AG04449 (cell line): Measurements from ENCODE around the gene DIPK1A.

Experiments
- CTCF ChIA-PET: fragments of 350-600 bp; formaldehyde crosslinking; extraction: SDS; loops from one replicate; lab custom pipeline; 2021; ENCODE audit warnings: antibody characterized with exemption; lab: Yijun Ruan, JAX
- POLR2A ChIA-PET: fragments of 400-600, 350-600 bp; formaldehyde crosslinking; extraction: SDS; loops from one replicate; lab custom pipeline; 2020; ENCODE audit warnings: antibody characterized with exemption, inconsistent platforms; lab: Yijun Ruan, JAX
- DNase-seq: peaks from one replicate; pipeline ENCODE4 v3.0.0-alpha.2; 2010; ENCODE audit warnings: low read depth, low spot score
- H3K4me3 ChIP-seq: 2 replicates; pipeline ENCODE4 v1.5.1; 2011; ENCODE audit warnings: low read depth, mild to moderate bottlenecking, control low read depth, low read length
- TF ChIP-seq, protein P1 (sequence below): IDR thresholded peaks from one replicate; pipeline ENCODE4 v1.5.1; 2011; ENCODE audit warnings: mild to moderate bottlenecking, moderate library complexity, low read length, control low read depth, inconsistent platforms; ENCODE audit not compliant: insufficient read depth; ENCODE audit errors: missing control alignments

The DIPK1A gene

DNA sequence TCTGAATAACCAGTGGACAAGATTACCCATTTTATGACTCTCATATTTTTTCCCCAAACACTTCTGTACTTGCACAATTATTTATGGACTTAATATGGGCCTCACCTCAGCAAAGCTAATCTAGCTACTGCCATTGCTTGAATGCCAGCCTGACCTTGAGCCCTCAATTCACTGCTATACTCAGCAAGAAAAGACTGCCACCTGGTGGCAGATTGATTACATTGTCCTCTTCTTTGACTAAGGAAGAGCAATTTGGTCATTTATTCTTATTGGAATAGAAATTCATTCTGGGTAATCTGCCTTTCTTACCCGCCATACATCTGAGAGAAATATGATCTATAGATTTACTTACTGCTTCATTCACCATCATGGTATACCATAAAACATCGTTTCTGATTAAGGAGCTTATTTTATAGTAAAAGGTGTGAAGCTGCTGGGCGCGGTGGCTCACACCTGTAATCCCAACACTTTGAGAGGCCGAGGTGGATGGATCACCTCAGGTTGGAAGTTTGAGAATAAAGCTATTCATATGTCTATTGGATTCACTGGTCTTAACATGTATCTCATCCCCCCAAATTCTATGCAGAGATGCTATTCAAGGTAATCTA is 32.9 kb upstream of the DIPK1A start:
- peak; percentile 46 for DNase-seq
- POLR2A ChIA-PET: interaction anchor here (1.4 kb wide), 1 partner anchor 162 kb away, joined by 4 read pairs; the partner anchor contains the start of gene RPL5
- CTCF ChIA-PET: interaction anchor here (0.7 to 3.8 kb wide), 62 partner anchors 9 to 1424 kb away, joined by 3 to 493 read pairs (median 7); partner anchors contain the start of genes ABCD3, DIPK1A, MTF2 and RPL5
- no peak overlapping the region for H3K4me3 ChIP-seq
- TF ChIP-seq, protein P1, sequence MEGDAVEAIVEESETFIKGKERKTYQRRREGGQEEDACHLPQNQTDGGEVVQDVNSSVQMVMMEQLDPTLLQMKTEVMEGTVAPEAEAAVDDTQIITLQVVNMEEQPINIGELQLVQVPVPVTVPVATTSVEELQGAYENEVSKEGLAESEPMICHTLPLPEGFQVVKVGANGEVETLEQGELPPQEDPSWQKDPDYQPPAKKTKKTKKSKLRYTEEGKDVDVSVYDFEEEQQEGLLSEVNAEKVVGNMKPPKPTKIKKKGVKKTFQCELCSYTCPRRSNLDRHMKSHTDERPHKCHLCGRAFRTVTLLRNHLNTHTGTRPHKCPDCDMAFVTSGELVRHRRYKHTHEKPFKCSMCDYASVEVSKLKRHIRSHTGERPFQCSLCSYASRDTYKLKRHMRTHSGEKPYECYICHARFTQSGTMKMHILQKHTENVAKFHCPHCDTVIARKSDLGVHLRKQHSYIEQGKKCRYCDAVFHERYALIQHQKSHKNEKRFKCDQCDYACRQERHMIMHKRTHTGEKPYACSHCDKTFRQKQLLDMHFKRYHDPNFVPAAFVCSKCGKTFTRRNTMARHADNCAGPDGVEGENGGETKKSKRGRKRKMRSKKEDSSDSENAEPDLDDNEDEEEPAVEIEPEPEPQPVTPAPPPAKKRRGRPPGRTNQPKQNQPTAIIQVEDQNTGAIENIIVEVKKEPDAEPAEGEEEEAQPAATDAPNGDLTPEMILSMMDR: peak; percentile 55

DNA sequence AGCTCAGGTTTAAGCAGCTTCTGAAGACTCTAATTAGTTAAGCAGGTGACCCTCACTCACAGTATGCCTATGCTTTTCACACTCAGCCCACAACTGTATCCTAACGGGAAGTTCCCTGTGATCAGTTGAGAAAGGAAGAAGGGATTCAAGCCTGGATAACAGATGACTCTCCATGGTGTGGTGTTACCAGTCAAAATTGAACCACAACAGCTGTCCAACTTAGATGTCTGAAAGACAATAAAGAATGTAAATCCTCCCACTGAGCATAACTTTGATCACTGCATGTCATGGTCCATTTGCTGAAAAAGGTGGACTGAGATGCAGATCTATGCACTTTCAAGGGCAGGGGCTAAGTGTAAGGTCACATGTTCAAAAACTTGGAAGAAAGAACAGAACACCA is 32.3 kb upstream of the DIPK1A start:
- TF ChIP-seq, protein P1: no peak
- no peak for DNase-seq
- POLR2A ChIA-PET: interaction anchor here (1.4 kb wide), 1 partner anchor 161 kb away, joined by 4 read pairs; the partner anchor contains the start of gene RPL5
- H3K4me3 ChIP-seq: no peak overlapping the region
- CTCF ChIA-PET: interaction anchor here (0.9 to 3.8 kb wide), 60 partner anchors 8 to 1424 kb away, joined by 3 to 493 read pairs (median 7); partner anchors contain the start of genes ABCD3, DIPK1A, MTF2 and RPL5

DNA sequence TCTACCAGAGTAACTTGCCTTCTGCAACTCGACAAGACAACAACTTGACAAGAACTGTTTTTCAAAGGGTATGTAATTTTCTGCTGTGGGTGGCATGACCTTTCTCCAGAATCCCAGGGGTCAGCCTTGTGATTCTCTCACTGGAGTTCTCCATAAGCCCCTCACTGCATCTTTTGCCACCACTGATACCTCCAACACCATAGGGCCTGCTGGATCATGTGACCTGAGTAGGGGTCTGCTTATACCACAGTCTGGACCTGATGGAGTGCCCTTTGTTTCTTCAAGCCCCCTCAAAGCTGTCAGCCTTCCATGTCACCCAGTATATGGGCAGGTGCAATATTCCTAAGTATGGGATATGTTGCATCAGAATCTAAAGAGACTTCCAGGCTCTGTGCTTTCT is 31.6 kb upstream of the DIPK1A start:
- CTCF ChIA-PET: interaction anchor here (1.0 to 3.8 kb wide), 23 partner anchors 9 to 161 kb away, joined by 3 to 493 read pairs (median 12); partner anchors contain the start of genes DIPK1A and RPL5
- TF ChIP-seq, protein P1: no peak

DNA sequence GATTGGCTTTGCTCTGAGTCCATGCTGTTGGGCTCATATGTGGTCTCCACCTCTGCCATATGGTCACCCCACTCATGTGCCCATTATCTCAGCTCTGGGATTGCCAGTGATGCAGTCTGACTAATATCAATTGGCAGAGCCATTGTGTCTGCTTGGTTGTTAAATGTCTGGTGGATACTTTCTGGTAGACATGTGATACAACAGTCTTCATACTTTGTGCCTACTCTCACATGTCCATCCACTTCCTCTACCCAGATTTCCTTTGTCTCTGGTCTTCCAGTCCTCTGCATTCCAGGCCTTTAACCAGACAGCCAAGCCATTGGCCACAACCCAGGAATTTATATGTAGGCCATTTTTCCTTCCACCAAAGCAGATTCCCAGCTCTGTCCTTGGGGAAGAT is 30.8 kb upstream of the DIPK1A start:
- CTCF ChIA-PET: interaction anchor here (1.0 to 3.8 kb wide), 7 partner anchors 12 to 133 kb away, joined by 3 to 493 read pairs (median 37); partner anchors contain the start of gene DIPK1A
- no peak overlapping the region for H3K4me3 ChIP-seq
- TF ChIP-seq, protein P1: no peak
- POLR2A ChIA-PET: no interaction called here
- DNase-seq: no peak

More for the DNA sequence above, 31.6 kb upstream of the DIPK1A start:
- POLR2A ChIA-PET: no interaction called here
- no peak overlapping the region for H3K4me3 ChIP-seq
- no peak for DNase-seq

DNA sequence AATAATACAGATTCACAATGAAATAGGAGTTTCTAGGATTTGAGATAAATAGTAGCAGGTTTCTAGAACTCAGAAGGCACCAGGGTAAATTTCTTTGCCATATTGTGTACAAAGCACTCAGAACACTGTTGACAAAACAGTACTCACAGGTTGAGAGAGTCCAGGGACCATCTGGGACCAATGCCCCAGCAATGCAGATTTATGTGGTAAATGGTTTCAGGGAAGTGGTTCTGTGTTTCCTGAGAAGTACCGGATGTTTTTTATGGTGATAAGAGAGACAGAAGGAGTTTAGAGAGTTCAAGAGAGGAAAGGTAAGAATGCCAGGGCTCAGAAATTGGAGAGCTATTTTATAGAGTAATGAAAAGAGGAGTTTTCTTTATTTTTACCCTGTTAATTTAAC is 29.6 kb upstream of the DIPK1A start:
- CTCF ChIA-PET: interaction anchor here (0.8 to 2.2 kb wide), 9 partner anchors 15 to 139 kb away, joined by 3 to 53 read pairs (median 5); no protein-coding TSS in a partner anchor
- no peak overlapping the region for H3K4me3 ChIP-seq
- POLR2A ChIA-PET: no interaction called here
- DNase-seq: no peak
- TF ChIP-seq, protein P1: no peak
